HG02610 (cell line): ENCODE measurements around the gene FOXJ3.

Source experiments
- ATAC-seq: cut with Tn5 transposase; IDR thresholded peaks from one replicate; pipeline ENCODE4 v1.9.1; 2021; ENCODE audit warnings: mild to moderate bottlenecking, moderate library complexity; ENCODE audit not compliant: unreplicated experiment

The FOXJ3 gene

DNA sequence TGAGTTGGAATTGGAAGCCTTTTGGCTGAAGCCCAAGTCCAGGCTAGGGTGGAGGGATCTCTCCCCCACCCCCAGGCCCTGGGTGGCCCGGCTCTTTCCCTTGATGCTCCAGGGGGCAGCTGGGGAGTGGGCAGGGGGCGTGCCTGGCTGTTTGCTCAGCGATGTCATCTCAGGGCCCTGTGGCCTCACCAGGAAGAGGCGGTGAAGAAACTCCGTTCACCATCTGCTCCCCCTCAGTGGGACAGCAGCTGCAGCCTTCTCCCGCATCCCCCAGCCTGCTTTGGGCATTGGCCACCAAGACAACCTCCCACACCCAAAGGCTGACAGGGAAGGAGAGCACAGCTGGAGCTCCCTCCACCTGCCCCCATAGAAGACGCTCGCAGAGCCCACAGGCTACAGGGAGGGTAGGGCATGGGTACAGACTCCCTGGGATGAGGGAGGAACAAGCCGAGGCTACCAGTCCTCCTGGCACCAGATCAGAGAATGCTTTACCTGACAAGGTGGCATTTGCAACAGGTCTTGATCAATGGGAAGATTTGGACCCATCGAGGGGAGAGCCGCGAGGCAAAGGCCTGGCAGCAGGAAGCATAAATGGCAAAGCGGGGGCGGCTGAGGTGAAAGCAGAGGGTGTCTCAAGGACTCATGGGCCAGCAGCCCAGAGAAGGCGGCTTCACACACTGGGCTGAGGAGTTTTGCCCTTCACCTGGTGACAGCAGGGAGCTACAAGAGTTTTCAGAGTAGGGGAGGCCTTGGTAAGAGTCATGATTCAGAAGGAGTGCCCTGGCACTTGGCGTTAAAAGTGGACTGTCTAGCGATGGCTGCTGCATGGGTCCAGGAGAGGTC lies 164.0 kb downstream of the FOXJ3 start:
- no peak for ATAC-seq

GRCh38 chr1:42168763-42169162 lies 166.3 kb downstream of the FOXJ3 start:
- no peak for ATAC-seq

DNA sequence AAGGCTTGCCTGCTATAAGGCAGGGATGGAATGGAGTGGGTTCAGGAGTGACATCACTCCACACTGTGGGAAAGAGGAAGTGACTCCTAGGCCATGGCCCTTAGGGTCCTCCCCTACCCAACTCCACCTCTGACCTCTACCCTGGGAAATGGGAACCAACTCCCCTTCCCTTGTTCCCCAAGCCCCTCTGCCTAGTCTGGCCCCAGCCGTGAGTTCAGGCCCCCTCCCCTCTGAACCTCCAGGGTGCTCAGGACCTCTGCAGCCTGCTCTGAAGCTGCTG lies 166.7 kb downstream of the FOXJ3 start:
- ATAC-seq = no peak

GRCh38 chr1:42167611-42168390 lies 167.2 kb downstream of the FOXJ3 start:
- ATAC-seq = no peak

- no peak for ATAC-seq
These were observed 169.4 kb downstream of the FOXJ3 start for GRCh38 chr1:42165511-42166210.

DNA sequence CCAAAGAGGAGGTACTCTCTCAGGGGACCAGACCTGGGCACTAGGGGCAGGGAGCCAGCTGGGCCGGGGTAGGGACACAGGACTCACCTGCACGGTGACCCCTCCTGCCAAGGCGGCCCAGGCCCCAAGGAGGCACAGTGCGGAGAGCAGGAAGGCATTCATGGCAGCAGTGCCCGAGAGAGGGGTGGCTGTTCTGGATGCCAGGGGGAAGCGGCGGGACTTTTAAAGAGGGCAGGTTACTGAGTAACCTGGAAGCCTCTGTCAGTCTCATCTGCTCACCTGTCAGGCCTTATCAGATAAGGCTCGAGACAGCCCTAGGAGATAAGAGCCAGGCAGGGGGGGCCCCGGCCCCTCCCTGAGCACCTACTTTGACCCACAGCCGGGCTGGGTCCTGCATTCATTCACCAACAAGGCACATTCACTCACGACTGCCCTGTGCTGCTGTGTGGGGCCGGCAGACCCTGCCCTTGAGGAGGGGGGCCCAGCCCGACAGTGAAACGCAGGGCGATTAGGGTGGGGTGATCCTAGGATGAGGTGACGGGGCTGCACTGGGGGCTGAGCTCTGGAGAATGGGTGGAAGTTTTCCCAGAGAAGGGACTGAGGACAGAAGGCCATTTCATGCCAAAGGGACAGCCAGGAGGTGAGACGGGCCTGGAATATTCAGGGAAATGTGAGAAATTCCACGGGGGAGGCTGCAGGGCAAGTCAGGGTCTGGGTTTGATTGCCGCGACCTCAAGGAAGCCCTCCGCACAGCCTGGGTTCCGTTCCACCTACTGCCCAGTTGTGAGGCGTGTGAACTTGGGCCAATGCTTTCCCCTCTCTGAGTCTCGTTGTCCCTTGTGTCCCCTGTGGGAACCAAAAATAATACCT lies 170.2 kb downstream of the FOXJ3 start, which contains the start of gene GUCA2A:
Gene GUCA2A, minus strand, starts transcription at position 195 of the 870 bp plus-strand sequence. Its CDS starts 33 bp downstream, at position 162.
- no peak for ATAC-seq

- ATAC-seq = no peak
These were observed 171.2 kb downstream of the FOXJ3 start for GRCh38 chr1:42163536-42164503.

GRCh38 chr1:42163114-42163513 lies 171.9 kb downstream of the FOXJ3 start:
- ATAC-seq = no peak

DNA sequence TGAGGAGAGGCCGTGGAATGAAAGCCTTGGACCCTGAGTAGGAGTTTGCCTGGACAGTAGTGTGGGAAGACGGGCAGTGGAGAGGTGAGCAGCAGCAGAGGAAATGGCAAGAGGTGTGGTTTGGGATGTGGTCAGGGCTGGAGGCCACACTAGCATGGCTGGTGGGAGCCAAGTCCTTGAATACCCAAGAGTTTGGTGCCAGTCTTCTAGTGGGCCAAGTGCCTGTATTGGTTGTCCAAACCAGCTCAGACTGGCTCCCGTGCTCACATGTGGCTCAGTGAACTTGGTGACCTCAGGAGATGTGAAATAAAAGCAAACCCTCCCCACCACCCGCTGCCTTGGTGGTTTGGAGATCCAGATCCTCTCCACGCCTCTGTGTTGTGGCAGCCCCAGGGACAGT lies 172.9 kb downstream of the FOXJ3 start:
- ATAC-seq = no peak

DNA sequence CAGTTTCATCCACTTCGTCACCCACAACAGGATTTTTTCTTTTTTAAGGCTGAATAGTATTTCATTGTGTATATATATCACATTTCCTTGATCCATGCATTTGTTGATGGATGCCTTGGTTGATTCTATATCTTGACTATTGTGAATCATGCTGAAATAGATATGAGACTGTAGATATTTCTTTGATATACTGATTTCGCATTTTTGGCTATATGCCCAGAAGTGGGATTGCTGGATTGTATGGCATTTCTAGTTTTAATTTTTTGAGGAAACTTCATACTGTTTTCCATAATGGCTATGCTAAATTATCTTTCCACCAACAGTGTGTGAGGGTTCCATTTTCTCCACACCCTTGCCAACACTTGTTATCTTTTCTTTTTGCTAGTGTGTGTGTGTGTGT lies 176.8 kb downstream of the FOXJ3 start:
- no peak for ATAC-seq

DNA sequence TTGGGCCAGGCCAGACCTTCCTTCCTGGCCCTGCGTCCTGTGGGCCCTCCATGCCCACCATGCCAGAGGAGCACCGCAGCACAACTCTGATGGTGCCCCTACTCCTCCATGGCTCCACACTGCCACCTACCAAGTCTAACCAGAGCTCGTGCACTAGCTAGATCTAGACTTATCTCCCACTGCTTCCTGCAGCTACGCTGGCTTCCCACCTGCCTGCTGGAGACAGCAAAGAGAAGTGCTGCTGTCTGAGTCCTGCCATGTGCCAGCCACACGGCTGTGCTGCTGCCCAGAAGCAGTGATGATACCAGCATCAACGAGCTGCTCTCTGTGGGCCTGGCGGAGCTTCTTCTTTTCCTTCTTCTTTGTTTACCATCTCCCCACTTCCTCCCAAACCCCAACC lies 177.4 kb downstream of the FOXJ3 start:
- ATAC-seq = no peak

DNA sequence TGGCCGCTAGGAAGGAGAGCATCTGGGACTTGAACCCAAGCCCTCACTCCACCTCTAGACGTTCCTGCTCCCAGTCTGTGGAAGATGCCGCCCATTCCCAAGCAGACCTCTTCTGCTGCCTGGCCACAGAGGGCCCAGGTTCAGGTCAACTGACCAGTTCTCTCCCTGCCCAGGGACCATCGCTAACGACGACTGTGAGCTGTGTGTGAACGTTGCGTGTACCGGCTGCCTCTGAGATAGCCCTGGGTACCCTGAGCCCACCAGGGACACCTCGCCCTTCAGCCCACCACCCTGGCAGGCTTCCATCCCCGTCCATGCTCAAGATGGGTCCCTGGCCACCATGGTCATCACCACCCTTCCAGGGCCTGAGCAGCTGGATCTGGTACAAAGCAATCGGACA lies 179.7 kb downstream of the FOXJ3 start:
- ATAC-seq = no peak

GRCh38 chr1:42154685-42155084 lies 180.3 kb downstream of the FOXJ3 start:
- no peak for ATAC-seq

- ATAC-seq = no peak
These were observed 181.4 kb downstream of the FOXJ3 start for GRCh38 chr1:42153624-42154023.

DNA sequence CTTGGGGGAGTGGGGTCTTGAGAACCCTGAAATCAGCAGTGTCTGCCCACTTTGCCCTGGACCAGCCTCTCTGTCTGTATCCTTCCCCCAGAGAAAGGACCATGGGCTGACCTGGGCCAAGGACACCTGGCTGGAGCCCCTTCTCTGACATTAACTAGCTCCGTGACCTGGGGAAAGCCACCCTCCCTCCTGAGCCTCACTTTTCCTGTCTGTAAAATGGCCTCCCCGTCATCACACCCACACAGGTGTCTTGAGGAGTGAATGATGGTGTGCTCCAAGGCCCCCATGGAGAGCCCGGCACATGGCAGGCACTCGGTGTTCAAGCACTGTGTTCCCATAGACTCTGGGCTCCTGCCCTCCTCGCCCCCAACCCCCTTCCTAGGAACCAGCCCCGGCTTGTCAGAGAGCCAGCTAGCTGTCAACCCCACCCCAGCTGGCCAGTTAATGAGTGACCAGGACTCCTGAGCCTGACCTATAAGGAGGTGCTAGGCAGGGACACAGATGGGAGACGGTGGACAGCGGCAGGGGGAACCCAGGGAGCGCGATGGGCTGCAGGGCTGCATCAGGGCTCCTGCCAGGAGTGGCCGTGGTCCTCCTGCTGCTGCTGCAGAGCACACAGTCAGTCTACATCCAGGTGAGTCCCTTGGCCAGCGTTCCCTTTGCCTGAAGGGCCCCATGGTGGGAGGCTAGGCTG lies 182.0 kb downstream of the FOXJ3 start, which contains the start of gene GUCA2B:
Gene GUCA2B, plus strand, starts transcription at position 504 of the 694 bp plus-strand sequence. Its CDS starts 41 bp downstream, at position 545.
- no peak for ATAC-seq

GRCh38 chr1:42152119-42152518 lies 182.9 kb downstream of the FOXJ3 start:
- no peak for ATAC-seq

GRCh38 chr1:42150651-42151050 lies 184.4 kb downstream of the FOXJ3 start:
- no peak for ATAC-seq

- no peak for ATAC-seq
These were observed 186.9 kb downstream of the FOXJ3 start for GRCh38 chr1:42148166-42148565.
